Activated CD4-positive, alpha-beta T cell treated with anti-CD3 and anti-CD28 coated beads for 48 hours (primary cell): ENCODE results near the gene CDC42EP3.
A peak's percentile ranks its signal among the peaks of the same experiment; 100 is the strongest.

Source experiments
- DNase-seq: peaks from one replicate; pipeline ENCODE4 v3.0.0-alpha.2; 2020

The CDC42EP3 gene

GRCh38 chr2:37671009-37671815 lies at the start of gene CDC42EP3:
CDC42EP3 (minus strand) TSS chr2:37671642; CDS start chr2:37646587, 25,055 bp downstream.
- peak; percentile 74 for DNase-seq

DNA sequence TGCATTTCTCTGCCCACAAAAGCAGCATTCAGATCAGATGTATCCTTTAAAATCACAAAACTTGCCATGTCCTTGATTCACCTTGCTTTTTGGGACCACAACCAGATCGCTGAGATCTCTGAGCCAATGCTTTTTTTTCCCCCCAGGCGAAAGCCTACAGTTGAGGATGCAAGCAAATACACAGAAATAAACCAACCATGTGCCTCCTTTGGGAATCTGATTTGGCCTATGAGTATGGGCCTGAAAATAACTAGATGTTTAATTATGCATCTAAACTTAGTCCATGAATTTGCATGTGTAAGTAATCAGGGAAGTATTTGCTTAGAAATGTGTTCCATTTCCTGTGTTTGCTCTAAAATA lies 49.7 kb upstream of the CDC42EP3 start:
- no peak for DNase-seq

DNA sequence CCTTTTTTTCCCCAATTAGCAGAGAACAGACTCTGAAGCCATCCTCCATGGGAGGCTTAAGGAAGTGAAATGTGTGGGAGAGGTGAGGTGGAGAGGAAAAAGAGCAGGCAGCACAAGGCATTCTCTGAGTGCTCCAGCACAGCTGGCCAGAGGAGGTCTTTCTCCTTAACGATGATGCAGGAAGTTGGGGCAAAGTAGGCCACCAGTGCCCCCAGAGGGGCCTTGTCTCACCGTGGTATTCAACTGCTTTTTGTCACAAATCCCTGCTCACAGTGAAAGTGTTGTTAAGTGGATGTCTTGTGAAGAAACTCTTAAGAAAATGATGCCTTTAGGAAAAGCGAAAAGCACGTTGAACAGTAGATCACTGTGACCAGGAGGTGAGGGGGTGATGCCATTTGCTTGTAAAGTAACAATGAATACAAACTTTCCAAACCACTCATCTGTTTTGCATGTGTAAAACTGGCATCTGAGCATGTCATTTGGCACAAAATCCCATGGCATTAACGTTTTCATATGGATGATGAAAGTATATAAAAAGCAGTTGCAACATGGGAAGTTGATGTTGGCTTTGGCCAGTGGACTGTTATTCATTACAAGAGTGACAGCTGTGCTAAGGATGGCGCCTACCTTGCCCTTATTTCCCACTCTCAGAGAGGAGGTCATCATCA lies 49.2 kb upstream of the CDC42EP3 start:
- DNase-seq, result no peak

DNA sequence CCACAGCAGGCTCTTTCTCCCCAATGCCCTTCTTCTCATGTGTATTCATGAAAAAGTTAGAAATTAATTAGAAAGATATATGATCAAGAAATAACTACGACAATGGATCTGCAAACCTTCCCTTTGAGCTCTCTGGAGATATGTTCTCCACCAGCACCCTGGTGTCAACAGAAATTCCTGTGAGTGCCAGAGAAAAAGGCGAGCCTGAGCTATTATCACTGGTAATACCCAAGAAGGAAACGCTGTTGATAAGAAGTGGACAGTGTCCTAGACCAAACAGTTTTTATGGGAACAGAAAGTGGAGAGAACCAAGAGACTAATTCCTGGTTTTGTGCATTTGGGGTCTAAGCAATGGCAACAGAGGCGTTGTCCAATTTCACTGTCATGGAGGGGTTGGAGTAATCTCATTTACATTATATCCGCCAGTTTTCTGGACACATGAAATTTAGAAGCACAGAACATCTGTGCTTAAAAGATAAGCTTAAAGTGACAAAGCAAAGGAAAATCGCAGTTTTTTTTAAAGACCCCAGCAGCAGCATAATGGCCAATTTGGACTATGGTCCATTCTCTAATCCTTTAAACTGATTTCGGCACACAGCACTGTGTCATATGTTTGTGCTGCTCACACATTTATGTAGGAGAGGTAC lies 47.2 kb upstream of the CDC42EP3 start:
- no peak for DNase-seq

GRCh38 chr2:37713258-37713700 lies 41.8 kb upstream of the CDC42EP3 start:
- peak; percentile 18 for DNase-seq

DNA sequence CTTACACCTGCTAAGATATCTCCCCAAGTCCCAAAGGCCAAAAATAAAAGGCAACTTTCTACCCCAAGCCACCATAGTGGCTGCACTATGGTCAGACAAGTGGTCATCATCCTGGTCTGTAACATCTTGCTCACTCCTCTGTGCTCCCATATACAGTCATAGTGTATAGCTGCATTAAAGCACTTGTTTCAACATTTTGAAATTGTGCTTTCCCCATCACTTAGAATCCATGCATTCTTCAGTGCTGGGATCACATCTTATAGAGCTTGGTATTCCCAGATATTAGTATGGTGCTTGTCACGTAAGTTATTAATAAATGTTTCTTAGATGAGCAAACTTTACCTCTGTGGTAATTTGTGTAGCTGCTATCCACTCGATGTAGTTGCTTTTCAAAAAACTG lies 40.4 kb upstream of the CDC42EP3 start:
- no peak for DNase-seq

GRCh38 chr2:37711308-37711731 lies 39.9 kb upstream of the CDC42EP3 start:
- no peak for DNase-seq

DNA sequence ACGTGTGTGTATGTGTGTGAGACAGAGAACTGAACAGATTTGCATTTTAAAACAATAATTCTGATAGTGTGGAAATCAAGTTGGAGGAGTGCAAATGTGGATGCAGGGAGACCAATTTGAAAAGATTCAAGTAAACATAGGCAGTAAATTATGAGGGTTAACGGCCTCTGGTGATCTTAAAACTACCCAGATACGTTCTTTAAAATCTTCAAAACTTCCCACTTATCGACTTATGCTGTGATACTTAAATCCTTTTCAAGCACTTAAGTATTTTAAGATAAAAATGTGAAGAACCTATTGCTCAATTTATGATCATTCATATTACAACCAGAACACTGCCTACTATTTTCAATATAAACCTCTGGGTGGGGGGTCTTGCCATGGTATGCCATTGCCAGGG lies 37.7 kb upstream of the CDC42EP3 start:
- DNase-seq, result no peak

GRCh38 chr2:37708146-37708545 lies 36.7 kb upstream of the CDC42EP3 start:
- DNase-seq, result no peak

DNA sequence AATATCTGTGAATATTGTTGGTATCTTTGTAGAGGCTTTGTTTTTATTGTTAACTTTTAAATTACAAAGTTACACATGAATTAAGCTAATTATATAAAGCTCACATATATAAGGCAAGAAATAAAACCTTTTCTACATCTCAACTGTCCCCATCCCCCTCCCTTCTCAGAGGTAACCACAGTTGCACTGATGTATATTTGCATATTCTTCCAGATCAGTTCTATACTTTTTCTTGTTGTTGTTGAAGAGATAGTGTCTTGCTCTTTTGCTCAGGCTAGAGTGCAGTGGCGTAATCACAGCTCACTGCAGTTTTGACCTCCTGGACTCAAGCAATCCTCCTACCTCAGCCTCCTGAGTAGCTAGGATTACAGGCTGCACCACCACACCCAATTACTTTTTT lies 36.0 kb upstream of the CDC42EP3 start:
- DNase-seq, result no peak

GRCh38 chr2:37706334-37707183 lies 35.1 kb upstream of the CDC42EP3 start:
- no peak for DNase-seq

DNA sequence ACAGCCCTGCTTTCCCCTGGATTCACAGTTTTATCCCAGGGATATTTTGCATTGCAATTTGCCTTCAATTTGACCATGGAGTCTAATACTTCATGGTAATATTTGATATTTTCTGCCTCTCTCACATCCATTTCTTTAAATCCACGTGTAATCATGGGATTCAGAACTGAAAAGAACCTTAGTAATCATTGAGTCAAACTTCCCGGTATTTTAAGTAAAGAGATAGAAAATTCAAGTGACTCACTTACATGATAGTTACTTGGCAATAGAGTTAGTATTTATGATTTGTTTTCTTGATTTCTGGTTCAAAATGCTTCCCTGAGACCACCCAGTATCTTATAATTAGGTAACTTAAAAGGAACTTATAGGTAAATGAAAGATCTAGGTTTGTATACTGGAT lies 33.7 kb upstream of the CDC42EP3 start:
- DNase-seq, result no peak

GRCh38 chr2:37698931-37699481 lies 27.6 kb upstream of the CDC42EP3 start:
- DNase-seq, result no peak

- no peak for DNase-seq
These were observed 23.9 kb upstream of the CDC42EP3 start for GRCh38 chr2:37695336-37695735.

- no peak for DNase-seq
These were observed 21.3 kb upstream of the CDC42EP3 start for GRCh38 chr2:37692711-37693110.

DNA sequence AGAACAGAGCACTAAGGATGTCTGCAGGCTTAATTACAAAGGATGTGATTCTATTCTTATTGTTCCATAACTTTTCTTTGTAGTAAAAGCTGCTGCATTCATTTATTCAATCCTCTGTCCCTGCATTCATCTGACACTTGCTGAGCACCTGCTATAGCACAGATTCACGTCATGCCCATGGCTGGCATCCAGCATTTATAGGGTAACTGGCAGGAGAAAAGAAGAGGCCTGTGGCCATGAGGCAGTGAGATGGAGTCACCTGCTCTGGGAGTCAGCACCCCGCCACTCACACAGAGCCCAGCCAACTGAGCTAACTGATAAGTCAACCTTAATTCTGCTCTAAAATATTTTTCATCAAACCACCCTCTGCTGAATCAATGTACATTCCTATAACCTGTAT lies 18.3 kb upstream of the CDC42EP3 start:
- no peak for DNase-seq

DNA sequence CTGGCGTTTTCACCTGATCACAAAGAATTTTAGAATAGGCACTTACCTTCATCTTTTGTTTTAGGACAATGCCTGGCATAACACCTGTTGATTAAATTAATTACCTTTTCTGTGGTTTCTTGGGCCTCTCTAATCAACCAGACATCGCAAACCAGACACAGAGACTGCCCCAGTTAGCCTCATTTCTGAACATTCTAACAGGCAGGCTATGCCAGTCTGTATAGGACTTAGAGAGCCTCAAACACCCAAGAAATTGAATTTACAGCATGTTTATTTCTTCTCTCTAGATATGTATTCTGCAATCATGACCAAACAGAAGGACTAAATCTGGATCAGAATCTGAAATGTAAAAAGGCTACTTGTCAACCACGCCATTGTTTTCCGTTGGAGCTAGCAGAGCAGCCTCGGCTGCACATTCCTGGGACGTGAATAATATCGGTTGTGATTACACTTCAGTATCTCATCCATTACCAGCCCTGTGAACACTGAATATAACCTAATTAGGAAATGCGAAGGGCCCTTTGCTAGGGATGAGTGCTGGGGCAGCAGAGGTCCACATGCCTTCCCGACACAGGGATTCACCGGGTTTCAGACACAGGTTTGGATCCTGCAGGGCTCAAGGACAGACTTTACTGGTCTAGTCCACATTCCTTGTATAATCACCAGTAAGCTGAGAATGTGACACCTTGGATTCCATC lies 17.5 kb upstream of the CDC42EP3 start:
- DNase-seq, result no peak

GRCh38 chr2:37686792-37687526 lies 15.5 kb upstream of the CDC42EP3 start:
- no peak for DNase-seq

DNA sequence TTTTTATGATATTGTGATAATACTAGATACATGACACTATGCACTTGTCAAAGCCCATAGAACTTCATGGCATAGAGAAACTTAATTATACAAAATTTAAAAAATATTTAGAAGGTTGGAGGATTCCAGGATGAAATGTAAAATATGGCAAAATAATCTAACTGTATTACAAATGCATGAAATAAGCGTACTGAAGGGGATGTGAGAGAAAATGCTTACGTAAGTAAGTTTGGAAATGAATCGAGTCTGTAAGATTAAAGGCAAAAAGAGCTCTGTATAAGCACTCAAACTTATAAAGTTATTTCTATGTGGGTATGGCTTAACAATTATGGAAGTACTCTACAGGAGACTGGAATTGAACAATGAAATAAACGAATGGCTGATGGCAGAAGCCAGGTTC lies 13.4 kb upstream of the CDC42EP3 start:
- no peak for DNase-seq

DNA sequence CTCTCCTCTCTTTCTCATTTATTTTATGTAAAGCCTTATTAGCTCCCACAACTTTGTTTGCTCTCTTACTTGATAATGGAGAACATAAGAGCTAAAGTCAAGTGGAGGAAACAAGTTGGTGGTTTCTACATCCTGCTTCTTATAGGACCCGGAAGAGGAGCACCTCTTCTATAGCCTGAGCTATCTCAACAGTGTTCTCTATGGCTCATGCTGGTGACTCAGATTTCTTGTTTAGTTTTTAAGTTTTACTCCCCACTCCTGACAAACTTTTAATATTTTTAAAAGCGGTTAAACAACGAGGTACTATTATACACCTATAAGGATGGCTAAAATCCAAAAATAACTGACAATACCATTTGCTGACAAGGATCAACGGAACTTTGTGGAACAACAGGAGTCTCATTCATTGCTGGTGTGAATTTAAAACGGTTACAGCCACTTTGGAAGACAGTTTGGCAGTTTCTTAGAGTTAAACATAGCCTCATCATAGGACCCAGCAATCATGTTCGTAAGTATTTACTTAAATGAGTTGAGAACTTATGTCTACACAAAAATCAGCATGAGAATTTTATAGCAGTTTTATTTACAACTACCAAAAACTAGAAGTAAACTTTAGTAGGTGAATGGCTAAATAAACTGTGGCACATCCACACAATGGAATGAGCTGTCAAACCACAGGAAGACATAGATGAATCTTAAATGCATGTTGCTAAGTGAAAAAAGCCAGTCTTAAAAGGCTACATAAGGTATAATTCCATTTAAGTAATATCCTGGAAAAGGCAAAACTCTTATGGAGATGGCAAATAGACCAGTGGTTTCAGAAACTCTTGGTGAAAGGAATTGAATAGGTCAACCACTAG lies 12.7 kb upstream of the CDC42EP3 start:
- no peak for DNase-seq
